Spinal cord (tissue), 10 donors: Measurements from ENCODE around the gene HMGN1. TPM values are rescaled to one million over a fixed set of nuclear protein-coding genes. Genes with fewer than 3 reads are reported as not detected.

Experiments used
- DNase-seq, 6 donors: peaks; one replicate each; pipeline versions ENCODE4 v3.0.0 to v3.0.0-alpha.2; 2013 to 2015; ENCODE audit warnings: low spot score in 6 of 6, low read depth in 4 of 6
- H3K27ac ChIP-seq: one replicate; pipeline ENCODE4 v1.5.1; 2013; ENCODE audit warnings: low read depth, low read length, control low read depth
- H3K27me3 ChIP-seq: one replicate; pipeline ENCODE4 v1.6.1; 2013; ENCODE audit warnings: low read length; ENCODE audit not compliant: control insufficient read depth, insufficient read depth
- H3K36me3 ChIP-seq: one replicate; pipeline ENCODE4 v1.6.1; 2013; ENCODE audit warnings: low read length; ENCODE audit not compliant: control insufficient read depth, insufficient read depth
- H3K4me1 ChIP-seq: one replicate; pipeline ENCODE4 v1.6.1; 2013; ENCODE audit warnings: low read length; ENCODE audit not compliant: control insufficient read depth, insufficient read depth
- H3K4me3 ChIP-seq: one replicate; pipeline ENCODE4 v1.5.1; 2013; ENCODE audit warnings: low read depth, low read length, control low read depth
- H3K9me3 ChIP-seq: one replicate; pipeline ENCODE4 v1.6.1; 2013; ENCODE audit warnings: low read length; ENCODE audit not compliant: control insufficient read depth, insufficient read depth
- WGBS: methylation state at CpG from one replicate; pipeline ENCODE4 v1.1.5; 2013; ENCODE audit warnings: missing lambda C conversion rate; ENCODE audit not compliant: insufficient coverage; 5-methylcytosine and 5-hydroxymethylcytosine counted together
- long read RNA-seq, 4 donors: transcript quantifications; one replicate each; lab custom pipeline, GENCODE V29; 2026
- polyA plus RNA-seq, 2 donors: library from polyadenylated mRNA; unstranded; fragments of 120-200 nt; gene quantifications; one replicate each; pipeline ENCODE4 v1.2.1, GENCODE V29; 2013; ENCODE audit not compliant: insufficient read length in 2 of 2
- total RNA-seq, 2 donors: library from RNA; depleted of rRNA in 1 of 2; stranded (reverse); fragments of 120-200 nt in 1 of 2; fragments of >200 nt in 1 of 2; gene quantifications; one replicate each; pipeline versions ENCODE4 v1.2.3 to v1.2.4, GENCODE V29; 2013 to 2014
- donor health status: healthy.

HMGN1 gene, protein sequence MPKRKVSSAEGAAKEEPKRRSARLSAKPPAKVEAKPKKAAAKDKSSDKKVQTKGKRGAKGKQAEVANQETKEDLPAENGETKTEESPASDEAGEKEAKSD
- 100 to 1,000 TPM; 134 to 303 TPM for total RNA-seq
- 100 to 1,000 TPM; 387 to 407 TPM for polyA plus RNA-seq
- long read RNA-seq, donor 1, full-length matches to known transcripts = 84 of 139 reads
- long read RNA-seq, donor 1, partial matches to known transcripts = 41 of 139 reads
- long read RNA-seq, donor 1, other reads (novel, unspliced or antisense) = 14 of 139 reads
- long read RNA-seq, donor 2, transcript HMGN1-204 (6 exons, 1,383 nt) = major isoform, 26 of 31 reads
- long read RNA-seq, donor 2, partial matches to known transcripts = 0 of 31 reads
- long read RNA-seq, donor 2, other reads (novel, unspliced or antisense) = 5 of 31 reads
- long read RNA-seq, donor 3, transcript HMGN1-204 (6 exons, 1,383 nt) = major isoform, 40 of 52 reads
- long read RNA-seq, donor 3, partial matches to known transcripts = 7 of 52 reads
- long read RNA-seq, donor 3, other reads (novel, unspliced or antisense) = 0 of 52 reads
- long read RNA-seq, donor 4, full-length matches to known transcripts = 194 of 304 reads
- long read RNA-seq, donor 4, partial matches to known transcripts = 66 of 304 reads
- long read RNA-seq, donor 4, other reads (novel, unspliced or antisense) = 44 of 304 reads

DNA sequence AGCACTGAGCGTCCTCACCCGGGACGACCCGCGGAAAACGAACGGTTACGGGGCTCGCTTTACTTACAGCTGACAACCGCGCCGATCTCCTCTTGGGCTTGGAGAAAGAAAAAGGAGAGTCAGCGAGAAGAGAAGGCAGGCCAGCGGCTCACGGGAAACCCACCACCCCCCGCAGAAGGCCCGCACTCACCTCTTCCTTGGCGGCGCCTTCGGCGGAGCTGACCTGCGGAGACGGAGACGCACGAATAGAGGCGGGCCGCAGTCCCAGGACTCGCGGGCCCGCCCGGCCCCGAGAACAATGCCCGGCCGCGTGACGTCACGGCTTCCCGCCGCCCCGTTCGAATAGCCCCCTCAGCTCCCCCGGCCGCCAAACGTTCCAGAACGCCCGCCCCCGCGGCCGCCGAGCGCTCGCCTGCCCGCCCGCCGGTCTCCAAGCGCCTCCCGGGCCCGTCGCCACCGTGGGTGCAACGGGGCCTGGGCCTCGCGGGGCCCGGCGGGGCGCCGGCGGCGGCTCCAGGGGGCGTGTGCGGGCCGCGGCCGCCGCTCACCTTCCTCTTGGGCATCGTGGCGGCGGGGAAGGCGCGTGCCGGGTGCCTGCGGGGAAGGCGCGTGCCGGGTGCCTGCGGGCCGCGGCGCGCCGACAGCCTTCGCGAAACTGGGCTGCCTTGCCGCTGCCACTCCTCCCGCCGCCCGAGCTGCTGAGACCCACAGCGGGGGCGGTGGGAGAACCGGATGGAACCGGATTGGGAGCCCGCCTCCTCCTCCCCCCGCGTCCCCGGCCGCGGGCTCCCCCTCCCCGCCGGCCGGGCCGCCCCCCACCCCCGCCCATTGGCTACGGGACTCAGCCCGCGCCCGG lies at the start of gene HMGN1:
Gene HMGN1, minus strand, starts transcription at position 734 of the 856 bp plus-strand sequence. Its CDS starts 171 bp downstream, at position 563.
- peaks cover 3% of the 10 kb centered on the region for H3K9me3 ChIP-seq
- H3K4me3 ChIP-seq = peak within 1 kb of the TSS; percentile 88
- peak; percentile 67 to 97 (median 80) for DNase-seq
- peak within 1 kb of the TSS; percentile 97 for H3K27ac ChIP-seq
- H3K4me1 ChIP-seq = peaks cover 8% of the 10 kb centered on the region
- no peaks in the 10 kb centered on the region for H3K27me3 ChIP-seq
- H3K36me3 ChIP-seq = peaks cover 7% of the 10 kb centered on the region
- WGBS = under 1% methylated on average over 93 of the region's 116 CpGs

- H3K27ac ChIP-seq = no peak overlapping the region
- no peak overlapping the region for H3K4me3 ChIP-seq
- no peaks in the 10 kb centered on the region for H3K27me3 ChIP-seq
- DNase-seq = no peak
- no peaks in the 10 kb centered on the region for H3K9me3 ChIP-seq
- H3K4me1 ChIP-seq = no peaks in the 10 kb centered on the region
- H3K36me3 ChIP-seq = peaks cover 39% of the 10 kb centered on the region
- WGBS = 96% methylated on average over 9 of the region's 11 CpGs
Measured at GRCh38 chr21:39397646-39398385, 48.9 kb upstream of the HMGN1 start.

DNA sequence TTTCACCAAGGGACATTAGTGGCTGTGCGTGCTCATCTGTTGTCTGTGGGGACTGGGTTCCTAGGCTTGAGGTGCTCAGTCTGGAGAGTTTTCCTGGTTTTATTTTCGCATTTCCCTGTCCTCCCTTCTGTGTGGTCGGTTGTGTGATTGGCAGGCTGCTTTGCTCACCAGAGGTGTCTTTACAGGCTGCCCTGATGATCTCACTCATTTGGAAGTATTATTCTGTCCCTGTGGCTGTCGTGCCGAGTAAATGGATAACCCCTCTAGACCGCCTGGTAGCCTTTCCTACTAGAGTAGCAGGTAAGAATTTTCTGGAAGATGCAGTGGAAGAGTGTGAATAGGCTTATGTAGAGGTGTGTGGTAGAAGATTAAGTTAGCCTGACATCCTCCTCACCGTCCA lies 44.1 kb upstream of the HMGN1 start:
- WGBS = 97% methylated on average over 6 of the region's 7 CpGs

DNA sequence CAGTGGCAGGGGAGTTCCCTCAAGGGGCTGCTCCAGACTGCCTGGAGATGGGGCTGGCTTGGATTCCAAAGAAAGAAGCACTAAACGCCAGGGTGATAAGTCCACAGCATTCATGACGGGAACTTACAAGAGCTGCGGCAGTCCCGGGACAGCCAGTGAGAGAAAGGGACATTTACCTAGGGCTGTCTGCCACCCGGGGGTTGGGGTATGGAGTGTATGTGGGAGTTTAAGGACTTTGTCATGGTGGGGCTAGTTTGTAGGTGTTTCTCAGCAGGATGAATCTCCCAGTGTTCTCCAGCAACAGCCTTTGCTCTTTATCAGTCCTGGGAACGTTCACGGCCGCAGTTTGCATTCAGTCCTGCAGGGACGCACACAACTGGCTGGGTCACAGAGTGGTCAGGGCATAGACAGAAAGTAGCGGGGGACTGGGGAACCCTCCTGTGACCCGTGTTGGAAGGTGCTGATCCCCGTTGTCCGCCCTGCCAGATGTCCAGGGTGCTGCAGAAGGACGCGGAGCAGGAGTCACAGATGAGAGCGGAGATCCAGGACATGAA lies 41.4 kb upstream of the HMGN1 start:
- DNase-seq = no peak
- 69% methylated on average over 16 of the region's 16 CpGs for WGBS
- Histone ChIP-seq H3K4me3 (no peak overlapping the region), H3K36me3 (peaks cover 45% of the 10 kb centered on the region), H3K27me3 (no peaks in the 10 kb centered on the region), H3K27ac (no peak overlapping the region), H3K9me3 (no peaks in the 10 kb centered on the region), H3K4me1 (peaks cover 38% of the 10 kb centered on the region)

More for the DNA sequence above, 44.1 kb upstream of the HMGN1 start:
- H3K27ac ChIP-seq = no peak overlapping the region
- DNase-seq = no peak
- no peak overlapping the region for H3K4me3 ChIP-seq
- H3K4me1 ChIP-seq = peaks cover 17% of the 10 kb centered on the region
- no peaks in the 10 kb centered on the region for H3K9me3 ChIP-seq
- H3K36me3 ChIP-seq = peaks cover 50% of the 10 kb centered on the region
- H3K27me3 ChIP-seq = no peaks in the 10 kb centered on the region

GRCh38 chr21:39388811-39389155 lies 39.9 kb upstream of the HMGN1 start:
- Histone ChIP-seq H3K27me3 (no peaks in the 10 kb centered on the region), H3K4me3 (peak overlapping the region; percentile 41), H3K4me1 (peaks cover 40% of the 10 kb centered on the region), H3K27ac (no peak overlapping the region), H3K9me3 (no peaks in the 10 kb centered on the region), H3K36me3 (peaks cover 40% of the 10 kb centered on the region)
- WGBS = 5% methylated on average over 8 of the region's 10 CpGs
- DNase-seq = no peak

- Histone ChIP-seq H3K4me1 (peaks cover 40% of the 10 kb centered on the region), H3K27me3 (no peaks in the 10 kb centered on the region), H3K36me3 (peaks cover 36% of the 10 kb centered on the region), H3K4me3 (peak overlapping the region; percentile 41), H3K9me3 (no peaks in the 10 kb centered on the region), H3K27ac (peak overlapping the region; percentile 45)
- 21% methylated on average over 35 of the region's 35 CpGs for WGBS
- peak in 3 of 6 donors; percentile 42 to 90 (median 84) for DNase-seq
Measured at GRCh38 chr21:39388038-39388810, 39.3 kb upstream of the HMGN1 start.

DNA sequence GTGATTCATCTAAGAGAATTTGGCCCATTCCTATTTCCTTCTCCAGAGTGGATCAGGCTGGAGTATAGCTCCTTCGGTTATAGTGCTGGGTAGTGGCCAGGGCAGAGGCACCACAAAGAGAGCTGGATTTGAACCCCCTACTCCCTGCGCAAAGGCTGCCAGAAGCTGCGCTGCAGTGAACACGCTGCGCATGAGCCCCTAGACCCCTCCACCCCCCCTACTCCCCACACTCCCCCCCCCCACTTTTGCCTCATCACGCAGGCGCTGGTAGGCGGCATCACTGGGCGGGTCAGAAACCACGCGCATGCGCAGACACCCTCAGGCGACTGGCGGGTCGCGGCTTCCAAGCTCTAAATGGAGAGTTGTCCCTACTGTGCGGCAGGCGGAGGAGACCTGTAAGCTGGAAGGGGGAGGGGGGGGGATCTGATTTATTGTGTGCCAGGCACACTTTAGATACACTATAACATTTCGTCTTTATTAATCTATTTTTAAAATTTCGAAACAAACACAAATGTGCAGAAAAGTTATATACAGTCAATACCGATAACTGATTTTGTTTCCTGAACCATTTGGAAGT lies 38.7 kb upstream of the HMGN1 start:
- Histone ChIP-seq H3K27ac (peak overlapping the region; percentile 43), H3K9me3 (no peaks in the 10 kb centered on the region), H3K4me3 (peak overlapping the region; percentile 41), H3K4me1 (peaks cover 40% of the 10 kb centered on the region), H3K36me3 (peaks cover 30% of the 10 kb centered on the region), H3K27me3 (no peaks in the 10 kb centered on the region)
- WGBS = 40% methylated on average over 1 of the region's 21 CpGs
- DNase-seq = peak in 5 of 6 donors; percentile 80 to 98 (median 89)

GRCh38 chr21:39386899-39387298 lies 38.0 kb upstream of the HMGN1 start:
- no CpG with 5 or more reads among the region's 11 CpGs for WGBS
- H3K27ac ChIP-seq = no peak overlapping the region
- H3K4me3 ChIP-seq = no peak overlapping the region
- no peak for DNase-seq
- H3K9me3 ChIP-seq = no peaks in the 10 kb centered on the region
- peaks cover 40% of the 10 kb centered on the region for H3K4me1 ChIP-seq
- H3K36me3 ChIP-seq = peaks cover 27% of the 10 kb centered on the region
- no peaks in the 10 kb centered on the region for H3K27me3 ChIP-seq
